BE2C (cell line): Measurements from ENCODE around the gene MYLK.

Experiments used
- DNase-seq: peaks from one replicate; pipeline ENCODE4 v3.0.0-alpha.2; 2020
- H3K27me3 ChIP-seq: fragments of 250-450 bp; sonication (Bioruptor Pico); 2 replicates; pipeline ENCODE4 v1.5.1; 2020; ENCODE audit warnings: mild to moderate bottlenecking
- H3K36me3 ChIP-seq: fragments of 250-450 bp; sonication (Bioruptor Pico); 2 replicates; pipeline ENCODE4 v1.5.1; 2020; ENCODE audit warnings: mild to moderate bottlenecking
- H3K4me1 ChIP-seq: fragments of 250-450 bp; sonication (Bioruptor Pico); 2 replicates; pipeline ENCODE4 v1.5.1; 2020
- H3K4me3 ChIP-seq: 2 replicates; pipeline ENCODE4 v1.5.1; 2011; ENCODE audit warnings: low read depth, low read length
- H3K9me3 ChIP-seq: fragments of 250-450 bp; sonication (Bioruptor Pico); 2 replicates; pipeline ENCODE4 v1.5.1; 2020
- TF ChIP-seq, protein P1 (sequence below): IDR thresholded peaks from 2 replicates; pipeline ENCODE4 v1.5.1; 2012; ENCODE audit warnings: mild to moderate bottlenecking, low read depth, low read length

The MYLK gene

DNA sequence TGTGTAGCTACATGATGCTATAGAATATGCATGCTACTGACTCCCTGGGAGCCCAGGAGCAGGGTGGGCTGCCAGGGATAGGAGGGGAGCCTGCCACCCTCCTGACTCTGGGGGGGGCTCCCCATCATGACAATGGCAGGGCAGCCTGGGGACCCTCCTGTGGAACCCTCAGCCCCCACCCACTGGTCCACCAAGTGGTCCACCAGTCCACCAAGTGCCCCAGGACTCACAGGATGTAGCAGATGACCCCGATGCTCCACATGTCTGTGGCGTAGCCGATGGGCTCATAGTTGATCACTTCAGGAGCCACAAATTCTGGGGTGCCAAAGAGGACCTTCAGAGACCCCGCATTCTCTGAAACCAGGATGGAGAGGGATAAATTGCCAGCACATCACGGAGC is 246.3 kb downstream of the MYLK start:
- H3K4me1 ChIP-seq: no peaks in the 10 kb centered on the region
- DNase-seq: no peak
- H3K27me3 ChIP-seq: no peaks in the 10 kb centered on the region
- H3K4me3 ChIP-seq: no peak overlapping the region
- H3K9me3 ChIP-seq: no peaks in the 10 kb centered on the region
- TF ChIP-seq, protein P1, sequence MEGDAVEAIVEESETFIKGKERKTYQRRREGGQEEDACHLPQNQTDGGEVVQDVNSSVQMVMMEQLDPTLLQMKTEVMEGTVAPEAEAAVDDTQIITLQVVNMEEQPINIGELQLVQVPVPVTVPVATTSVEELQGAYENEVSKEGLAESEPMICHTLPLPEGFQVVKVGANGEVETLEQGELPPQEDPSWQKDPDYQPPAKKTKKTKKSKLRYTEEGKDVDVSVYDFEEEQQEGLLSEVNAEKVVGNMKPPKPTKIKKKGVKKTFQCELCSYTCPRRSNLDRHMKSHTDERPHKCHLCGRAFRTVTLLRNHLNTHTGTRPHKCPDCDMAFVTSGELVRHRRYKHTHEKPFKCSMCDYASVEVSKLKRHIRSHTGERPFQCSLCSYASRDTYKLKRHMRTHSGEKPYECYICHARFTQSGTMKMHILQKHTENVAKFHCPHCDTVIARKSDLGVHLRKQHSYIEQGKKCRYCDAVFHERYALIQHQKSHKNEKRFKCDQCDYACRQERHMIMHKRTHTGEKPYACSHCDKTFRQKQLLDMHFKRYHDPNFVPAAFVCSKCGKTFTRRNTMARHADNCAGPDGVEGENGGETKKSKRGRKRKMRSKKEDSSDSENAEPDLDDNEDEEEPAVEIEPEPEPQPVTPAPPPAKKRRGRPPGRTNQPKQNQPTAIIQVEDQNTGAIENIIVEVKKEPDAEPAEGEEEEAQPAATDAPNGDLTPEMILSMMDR: no peak
- no peaks in the 10 kb centered on the region for H3K36me3 ChIP-seq

DNA sequence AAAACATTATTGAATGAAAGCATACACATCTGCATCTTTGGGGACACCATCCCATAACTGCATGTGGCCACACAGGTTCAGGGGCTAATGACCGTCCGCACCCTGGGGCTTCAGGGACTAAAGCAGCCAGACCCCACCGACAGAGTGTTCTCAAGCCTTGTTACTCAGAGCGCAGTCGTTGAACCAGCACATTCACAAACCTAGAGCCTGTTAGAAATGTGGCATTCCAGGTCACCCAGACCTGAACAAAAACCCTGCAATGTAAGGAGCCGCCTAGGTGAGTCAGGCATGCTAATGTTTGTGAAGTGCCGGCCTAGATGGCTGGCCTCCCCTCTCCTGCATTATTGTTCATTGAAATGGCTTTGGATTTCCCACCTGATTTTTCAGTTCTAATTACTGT is 247.0 kb downstream of the MYLK start:
- no peaks in the 10 kb centered on the region for H3K4me1 ChIP-seq
- DNase-seq: no peak

DNA sequence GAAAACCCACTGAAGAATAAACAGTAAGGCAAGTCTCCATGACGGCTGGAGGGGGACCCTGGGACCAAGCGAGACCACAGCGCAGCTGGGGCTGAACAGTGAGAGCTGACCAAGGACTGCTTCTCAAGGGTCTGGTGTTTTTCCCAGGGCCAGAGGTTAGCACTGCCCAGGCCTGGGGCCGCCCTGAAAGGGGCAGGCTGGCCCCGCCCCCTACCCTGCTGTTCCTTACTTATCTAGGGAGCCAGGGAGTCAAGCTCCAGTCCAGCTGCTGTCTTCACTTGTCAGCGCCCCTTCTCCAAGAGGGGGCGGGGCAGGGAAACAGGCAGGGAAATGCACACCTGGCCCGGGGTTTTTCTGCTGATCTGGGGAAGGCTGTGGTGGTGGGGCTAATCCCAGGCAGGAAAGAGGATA is 247.7 kb downstream of the MYLK start:
- no peak overlapping the region for H3K4me3 ChIP-seq
- H3K36me3 ChIP-seq: no peaks in the 10 kb centered on the region
- H3K27me3 ChIP-seq: no peaks in the 10 kb centered on the region
- DNase-seq: no peak
- TF ChIP-seq, protein P1: no peak
- H3K4me1 ChIP-seq: no peaks in the 10 kb centered on the region
- H3K9me3 ChIP-seq: no peaks in the 10 kb centered on the region

More for the DNA sequence above, 247.0 kb downstream of the MYLK start:
- no peaks in the 10 kb centered on the region for H3K9me3 ChIP-seq
- no peak overlapping the region for H3K4me3 ChIP-seq
- TF ChIP-seq, protein P1: no peak
- no peaks in the 10 kb centered on the region for H3K27me3 ChIP-seq
- H3K36me3 ChIP-seq: no peaks in the 10 kb centered on the region

DNA sequence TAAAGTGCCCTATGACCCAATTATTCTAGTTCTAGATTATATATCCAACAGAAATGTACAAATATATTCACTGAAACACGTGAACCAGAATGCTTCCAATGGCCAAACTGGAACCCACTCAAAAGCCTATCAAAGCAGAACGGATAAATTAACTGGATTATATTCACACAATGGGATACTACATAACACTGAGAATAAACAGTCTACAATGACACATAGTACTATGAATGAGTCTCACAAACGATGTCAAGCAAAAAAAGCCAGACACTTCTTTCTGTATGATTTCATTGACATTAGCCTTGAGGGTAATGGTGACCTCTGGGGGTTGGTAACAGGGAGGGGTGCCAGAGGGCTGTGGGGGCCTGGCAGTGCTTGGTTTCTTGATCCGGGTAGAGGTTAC is 248.4 kb downstream of the MYLK start:
- Histone ChIP-seq H3K9me3 (no peaks in the 10 kb centered on the region), H3K4me3 (no peak overlapping the region), H3K27me3 (no peaks in the 10 kb centered on the region), H3K4me1 (no peaks in the 10 kb centered on the region), H3K36me3 (no peaks in the 10 kb centered on the region)
- TF ChIP-seq, protein P1: no peak
- DNase-seq: no peak

DNA sequence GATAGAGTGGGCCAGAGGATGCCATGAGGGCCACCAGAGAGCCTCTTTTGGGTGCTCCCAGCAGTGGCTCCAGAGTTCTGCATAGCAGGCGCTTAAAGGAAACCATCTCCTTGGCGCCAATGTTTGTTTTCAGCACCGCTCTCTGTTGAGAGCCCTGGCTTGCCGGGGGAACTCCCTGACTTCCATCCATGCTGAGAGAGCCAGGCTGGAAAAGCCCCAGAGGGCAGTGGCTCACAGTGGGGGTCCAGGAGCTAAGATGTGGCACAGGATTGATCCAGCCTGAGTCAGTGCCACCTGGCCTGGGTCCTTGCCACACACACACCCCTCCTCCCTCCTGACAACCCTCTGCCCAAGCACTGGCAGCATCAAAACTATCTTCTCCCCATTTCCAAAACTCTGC is 248.9 kb downstream of the MYLK start:
- TF ChIP-seq, protein P1: no peak
- H3K9me3 ChIP-seq: no peaks in the 10 kb centered on the region
- DNase-seq: no peak
- H3K27me3 ChIP-seq: no peaks in the 10 kb centered on the region
- H3K36me3 ChIP-seq: no peaks in the 10 kb centered on the region
- H3K4me1 ChIP-seq: no peaks in the 10 kb centered on the region
- no peak overlapping the region for H3K4me3 ChIP-seq

DNA sequence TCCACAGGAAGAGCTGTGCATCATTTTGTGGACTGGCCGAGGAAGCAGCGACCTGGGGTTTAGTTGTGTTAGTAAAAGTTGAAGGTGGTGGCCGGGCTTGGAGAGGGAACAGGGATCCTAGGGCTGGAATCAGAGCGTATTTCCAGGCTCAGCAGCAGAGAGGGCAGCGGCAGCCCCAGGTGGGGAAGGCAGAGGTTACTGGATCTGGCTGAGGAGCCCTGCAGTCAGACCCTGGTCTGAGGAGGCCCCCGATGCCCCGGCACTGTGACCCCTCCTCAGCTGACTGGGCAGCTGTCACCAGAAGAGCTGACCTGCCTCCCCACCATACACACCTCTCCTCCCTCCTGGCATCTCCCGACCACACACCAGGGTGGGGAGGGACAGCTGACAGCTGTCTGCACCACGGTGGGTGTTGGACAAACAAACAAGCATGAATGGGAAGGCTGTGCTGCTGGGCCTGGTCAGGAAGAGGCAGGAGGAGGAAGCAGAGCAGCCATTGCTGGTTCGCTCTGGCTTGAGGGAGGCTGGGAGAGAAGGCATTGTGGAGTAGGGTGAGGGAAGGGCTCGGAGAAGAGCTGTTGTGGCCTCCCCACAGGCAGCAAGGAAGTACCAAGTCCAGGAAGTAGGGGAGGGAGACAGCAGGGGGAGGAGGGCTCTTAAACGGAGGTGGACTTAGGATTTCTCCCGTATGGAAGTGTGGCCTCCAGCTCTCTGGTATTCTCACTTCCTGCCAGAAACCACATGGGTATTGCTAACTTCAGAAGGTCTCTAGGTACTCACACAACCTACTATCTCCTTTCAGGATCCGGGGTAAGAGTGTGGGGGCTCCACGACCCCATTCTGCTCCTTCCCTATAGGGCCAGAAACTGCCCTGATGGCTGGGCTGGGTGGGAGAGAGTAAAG is 249.7 kb downstream of the MYLK start:
- Histone ChIP-seq H3K36me3 (no peaks in the 10 kb centered on the region), H3K27me3 (no peaks in the 10 kb centered on the region), H3K4me3 (no peak overlapping the region), H3K4me1 (no peaks in the 10 kb centered on the region), H3K9me3 (no peaks in the 10 kb centered on the region)
- no peak for DNase-seq
- TF ChIP-seq, protein P1: no peak
